ENCODE results near the gene GJB3.

- TF ChIP-seq CTCF (IDR thresholded peaks at IDR 0.05 in 2 of 3, conservative IDR thresholded peaks at IDR 0.05 in 1 of 3; ENCODE audit: control insufficient read depth in 2 of 3, extremely low read depth in 1 of 3, insufficient read depth in 1 of 3, low read depth in 3 of 3, low read length in 3 of 3): no peak
- no peak for TF ChIP-seq EZH2 (IDR thresholded peaks at IDR 0.05; ENCODE audit: borderline replicate concordance, control insufficient read depth, low read depth, low read length)
- TF ChIP-seq ZZZ3 (IDR thresholded peaks at IDR 0.05; ENCODE audit: control insufficient read depth, insufficient read length, low read depth): no peak
- TF ChIP-seq POU2F2 (IDR thresholded peaks at IDR 0.05; ENCODE audit: borderline replicate concordance, low read depth, low read length): no peak
- no peak for TF ChIP-seq EP300 (IDR thresholded peaks at IDR 0.05; ENCODE audit: borderline replicate concordance in 1 of 2, control insufficient read depth in 1 of 2, low read depth in 2 of 2, low read length in 2 of 2)
Observed at GRCh38 chr1:34794001-34794789, 13.2 kb downstream of the GJB3 start.
